Fibroblast of lung (primary cell): ENCODE data around the gene OTOGL.

ENCODE experiments used
- CTCF ChIP-seq, 2 donors: IDR thresholded peaks in 1 of 2; conservative IDR thresholded peaks in 1 of 2; 1 replicate in 1 of 2; 2 replicates in 1 of 2; pipeline ENCODE4 v1.5.1; 2011 to 2012; ENCODE audit warnings: low read length in 2 of 2, control low read depth in 1 of 2, inconsistent platforms in 1 of 2, low read depth in 1 of 2, mild to moderate bottlenecking in 1 of 2
- EZH2 ChIP-seq: IDR thresholded peaks from 2 replicates; pipeline ENCODE4 v1.5.1; 2012; ENCODE audit warnings: low read length, control low read depth, mild to moderate bottlenecking; ENCODE audit errors: missing control alignments

DNA sequence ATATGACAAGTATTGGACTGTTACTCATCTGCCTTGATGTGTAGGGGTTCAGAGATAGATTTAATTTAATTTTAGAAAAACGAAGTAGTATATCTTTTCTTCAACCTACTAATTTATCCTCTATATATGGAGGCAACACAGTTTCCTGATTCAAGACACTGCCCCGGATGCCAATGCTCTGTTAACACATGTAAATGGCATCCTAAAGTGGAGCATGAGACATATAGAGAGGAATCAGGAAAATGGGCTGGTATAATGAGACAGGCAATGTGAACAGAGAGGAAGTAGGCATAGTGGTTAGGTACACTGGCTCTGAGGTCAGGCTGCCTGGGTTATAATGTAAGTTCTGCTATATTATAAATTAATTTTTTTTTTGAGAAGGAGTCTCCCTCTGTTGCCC is 85.6 kb downstream of the OTOGL start:
- TF ChIP-seq CTCF (conservative IDR thresholded peaks at IDR 0.05 in 1 of 2, IDR thresholded peaks at IDR 0.05 in 1 of 2; ENCODE audit: low read depth in 1 of 2, low read length in 2 of 2): no peak
- TF ChIP-seq EZH2: no peak
